GM10266 (cell line): ENCODE data around the gene NOX4.
"Not testable (repeated sequence)": the region's sequence is repeated elsewhere in the genome, so short reads cannot be mapped to it uniquely, and the experiment has no call there.

Experiments used
- DNase-seq: peaks from one replicate; pipeline ENCODE4 v3.0.0; 2012; ENCODE audit errors: extremely low spot score
- TF ChIP-seq, protein P1 (sequence below): IDR thresholded peaks from 2 replicates; pipeline ENCODE4 v1.5.1; 2012; ENCODE audit warnings: mild to moderate bottlenecking, low read depth; ENCODE audit not compliant: control insufficient read depth, insufficient read depth; ENCODE audit errors: missing control alignments

The NOX4 gene

DNA sequence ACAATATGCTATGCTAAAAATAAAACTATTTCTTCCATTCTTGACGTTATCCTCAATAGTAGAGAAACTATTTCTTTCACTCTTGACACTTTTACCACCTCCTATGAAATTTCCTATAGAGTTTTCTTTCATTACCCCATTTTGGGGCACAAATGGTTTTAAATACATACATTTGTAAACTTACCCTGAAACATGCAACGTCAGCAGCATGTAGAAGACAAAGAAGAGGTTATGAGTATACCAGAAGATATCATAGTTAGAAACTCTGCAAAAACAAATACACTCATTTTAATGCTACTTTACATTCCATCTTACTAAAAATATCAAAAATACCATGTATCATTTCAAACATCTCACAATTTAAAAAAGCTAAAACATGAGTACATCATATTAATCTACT is 69.5 kb downstream of the NOX4 start:
- no peak for DNase-seq
- TF ChIP-seq, protein P1, sequence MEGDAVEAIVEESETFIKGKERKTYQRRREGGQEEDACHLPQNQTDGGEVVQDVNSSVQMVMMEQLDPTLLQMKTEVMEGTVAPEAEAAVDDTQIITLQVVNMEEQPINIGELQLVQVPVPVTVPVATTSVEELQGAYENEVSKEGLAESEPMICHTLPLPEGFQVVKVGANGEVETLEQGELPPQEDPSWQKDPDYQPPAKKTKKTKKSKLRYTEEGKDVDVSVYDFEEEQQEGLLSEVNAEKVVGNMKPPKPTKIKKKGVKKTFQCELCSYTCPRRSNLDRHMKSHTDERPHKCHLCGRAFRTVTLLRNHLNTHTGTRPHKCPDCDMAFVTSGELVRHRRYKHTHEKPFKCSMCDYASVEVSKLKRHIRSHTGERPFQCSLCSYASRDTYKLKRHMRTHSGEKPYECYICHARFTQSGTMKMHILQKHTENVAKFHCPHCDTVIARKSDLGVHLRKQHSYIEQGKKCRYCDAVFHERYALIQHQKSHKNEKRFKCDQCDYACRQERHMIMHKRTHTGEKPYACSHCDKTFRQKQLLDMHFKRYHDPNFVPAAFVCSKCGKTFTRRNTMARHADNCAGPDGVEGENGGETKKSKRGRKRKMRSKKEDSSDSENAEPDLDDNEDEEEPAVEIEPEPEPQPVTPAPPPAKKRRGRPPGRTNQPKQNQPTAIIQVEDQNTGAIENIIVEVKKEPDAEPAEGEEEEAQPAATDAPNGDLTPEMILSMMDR, result no peak

DNA sequence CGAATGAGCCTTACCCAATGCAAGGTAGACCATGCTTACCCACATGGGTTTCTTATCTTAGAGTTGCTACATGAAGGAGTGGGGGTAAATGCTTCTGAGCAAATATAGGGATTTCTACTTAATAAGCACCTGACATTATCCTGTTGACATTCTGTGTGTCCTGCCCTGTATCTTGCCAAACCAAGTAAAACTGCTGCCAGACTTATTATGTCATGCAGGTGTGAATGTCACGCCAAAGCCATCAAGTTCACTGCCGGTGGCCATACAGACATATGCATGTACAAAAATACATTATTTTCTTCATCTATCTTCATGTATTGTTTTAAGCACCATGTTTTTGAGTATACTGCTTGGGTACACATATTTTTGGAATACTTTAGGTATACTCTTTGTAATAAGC is 70.2 kb downstream of the NOX4 start:
- DNase-seq, result no peak
- TF ChIP-seq, protein P1, result no peak

DNA sequence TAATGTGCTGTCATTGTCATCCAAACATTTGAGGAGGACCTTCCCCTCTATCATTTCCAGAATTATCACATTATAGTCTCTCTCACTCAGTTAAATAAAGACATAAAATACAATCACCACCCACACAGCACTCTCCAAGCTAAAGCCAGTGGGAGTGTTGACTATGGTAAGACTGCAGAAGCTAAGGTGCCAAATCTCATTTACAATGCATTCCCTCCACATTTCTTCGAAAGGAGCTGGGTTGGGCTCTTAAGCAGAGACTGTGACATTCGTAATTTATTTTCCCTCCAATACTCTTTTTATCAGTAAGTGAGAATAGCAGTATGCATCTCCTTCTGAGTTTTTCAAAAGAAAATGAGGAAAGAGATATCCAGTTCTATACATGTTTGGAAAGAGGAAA is 74.2 kb downstream of the NOX4 start:
- no peak for DNase-seq
- TF ChIP-seq, protein P1, result no peak

DNA sequence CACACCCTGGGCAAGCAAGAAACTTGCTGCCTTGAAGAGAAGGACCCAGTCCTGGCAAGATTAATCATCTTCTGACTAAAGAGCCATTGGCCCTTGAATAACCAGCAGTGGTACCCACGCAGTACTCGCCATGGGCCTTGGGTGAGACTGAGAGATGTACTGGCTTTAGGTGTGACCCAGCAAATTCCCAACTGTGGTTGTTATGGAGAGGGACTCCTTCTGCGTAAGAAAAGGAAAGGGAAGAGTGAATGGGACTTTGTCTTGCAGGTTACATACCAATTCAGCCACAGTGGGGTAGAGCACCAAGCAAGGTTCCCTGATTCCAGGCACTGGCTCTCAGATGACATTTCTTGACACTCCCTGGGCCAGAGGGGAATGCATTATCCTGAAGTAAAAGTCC is 80.1 kb downstream of the NOX4 start:
- not testable (repeated sequence) for DNase-seq

DNA sequence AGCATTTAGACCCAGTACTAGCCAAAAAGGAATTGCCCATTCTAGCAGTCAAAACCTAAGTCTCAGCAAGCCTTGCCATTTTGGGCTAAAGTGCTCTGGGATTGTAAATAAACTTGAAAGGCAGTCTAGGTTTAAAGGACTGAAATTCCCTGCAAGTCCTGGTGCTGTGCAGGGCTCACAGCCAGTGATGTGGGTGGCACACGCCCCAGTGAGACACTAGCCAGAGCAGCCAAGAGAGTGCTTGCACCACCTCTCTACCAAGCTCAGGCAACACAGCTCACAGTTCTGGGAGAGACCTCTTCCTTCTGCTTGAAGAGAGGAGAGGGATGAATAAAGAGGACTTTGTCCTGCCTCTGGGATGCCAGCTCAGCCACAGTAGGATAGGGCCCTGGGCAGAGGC is 80.5 kb downstream of the NOX4 start:
- not testable (repeated sequence) for DNase-seq

DNA sequence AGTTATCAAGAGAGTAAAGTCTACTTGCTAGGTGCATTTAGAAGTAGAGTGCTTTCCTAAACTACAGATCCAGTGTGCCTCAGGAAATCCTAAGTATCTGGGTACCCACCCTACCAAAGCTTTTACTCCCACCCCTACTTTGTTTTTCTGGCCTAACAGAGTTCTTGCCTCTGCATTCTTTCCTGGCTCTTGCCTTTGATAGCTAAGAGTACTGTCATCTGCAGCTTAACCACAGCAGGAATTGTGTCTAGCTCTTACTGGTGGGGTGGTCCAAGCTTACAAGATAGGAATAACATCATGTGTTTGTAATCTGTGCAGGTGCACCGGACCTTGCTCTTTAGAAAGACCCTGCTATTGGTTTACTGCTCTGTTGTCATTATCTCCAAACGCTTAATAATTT is 82.7 kb downstream of the NOX4 start:
- DNase-seq, result not testable (repeated sequence)

DNA sequence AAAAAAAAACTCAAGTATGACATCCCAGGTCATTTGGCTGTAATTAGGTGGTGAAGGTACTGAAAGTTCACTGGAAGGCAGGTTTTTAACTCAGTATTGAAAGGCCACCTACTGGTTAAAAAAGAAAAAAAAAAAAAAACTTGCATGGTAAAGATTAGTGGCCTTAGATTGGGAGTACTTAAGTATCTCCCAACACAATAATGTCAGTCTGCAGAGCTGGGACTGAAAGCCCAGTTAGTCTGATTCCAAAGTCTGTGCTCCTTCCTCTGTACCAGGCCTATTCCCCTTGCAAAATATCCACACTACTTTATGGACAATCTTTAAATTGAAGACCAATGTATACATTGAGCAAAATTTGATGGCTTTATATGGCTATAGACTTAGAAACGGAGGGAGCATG is 85.5 kb downstream of the NOX4 start:
- TF ChIP-seq, protein P1, result no peak
- DNase-seq, result no peak

DNA sequence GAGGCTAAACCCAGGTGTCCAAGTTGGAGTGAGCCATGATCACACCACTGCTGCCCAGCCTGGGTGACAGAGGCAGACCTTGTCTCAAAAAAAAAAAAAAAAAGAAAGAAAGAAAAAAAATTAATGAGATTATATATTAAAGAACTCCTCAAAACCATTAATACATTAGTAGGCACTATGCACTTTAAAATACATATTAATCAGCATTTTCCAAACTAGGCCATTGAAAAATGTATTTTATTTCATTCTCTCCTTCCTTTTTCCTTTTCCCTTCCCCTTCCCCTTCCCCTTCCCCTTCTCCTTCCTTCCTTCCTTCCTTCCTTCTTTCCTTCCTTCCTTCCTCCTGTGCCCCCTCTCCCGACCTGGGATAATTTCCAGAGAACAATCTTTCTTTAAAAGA is 99.5 kb downstream of the NOX4 start:
- DNase-seq, result not testable (repeated sequence)

DNA sequence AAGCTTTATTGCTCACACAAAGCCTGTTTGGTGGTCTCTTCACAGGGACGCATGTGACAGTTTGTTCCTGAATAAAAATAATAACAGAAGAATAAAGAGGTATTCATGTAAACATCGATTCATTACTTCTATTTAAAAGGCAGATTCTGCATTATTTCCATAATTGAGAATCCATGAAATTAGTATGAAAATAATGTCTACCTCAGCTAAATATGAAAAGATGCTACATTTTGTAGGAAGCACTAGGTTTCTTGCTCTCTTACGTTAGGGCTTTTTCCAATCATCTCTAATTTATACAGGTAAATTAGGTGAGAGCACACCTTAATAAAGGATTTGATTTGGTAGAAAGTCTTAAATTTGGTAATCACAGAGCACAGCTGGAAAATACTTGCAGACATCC is 103.7 kb downstream of the NOX4 start:
- not testable (repeated sequence) for DNase-seq

DNA sequence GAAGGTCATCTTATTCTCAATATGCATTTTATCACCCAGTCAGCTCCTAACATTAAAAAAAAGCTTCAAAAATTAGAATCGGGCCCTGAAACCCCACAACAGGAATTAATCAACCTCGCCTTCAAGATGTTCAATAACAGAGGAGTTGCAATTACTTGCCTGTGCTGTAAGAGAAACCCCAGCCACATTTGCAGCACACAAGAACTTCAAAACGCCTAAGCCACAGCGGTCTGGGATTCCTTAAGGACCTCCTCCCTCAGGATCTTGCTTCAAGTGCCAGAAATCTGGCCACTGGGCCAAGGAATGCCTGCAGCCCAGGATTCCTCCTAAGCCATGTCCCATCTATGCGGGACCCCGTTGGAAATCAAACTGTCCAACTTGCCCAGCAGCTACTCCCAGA is 108.2 kb downstream of the NOX4 start:
- DNase-seq, result not testable (repeated sequence)

DNA sequence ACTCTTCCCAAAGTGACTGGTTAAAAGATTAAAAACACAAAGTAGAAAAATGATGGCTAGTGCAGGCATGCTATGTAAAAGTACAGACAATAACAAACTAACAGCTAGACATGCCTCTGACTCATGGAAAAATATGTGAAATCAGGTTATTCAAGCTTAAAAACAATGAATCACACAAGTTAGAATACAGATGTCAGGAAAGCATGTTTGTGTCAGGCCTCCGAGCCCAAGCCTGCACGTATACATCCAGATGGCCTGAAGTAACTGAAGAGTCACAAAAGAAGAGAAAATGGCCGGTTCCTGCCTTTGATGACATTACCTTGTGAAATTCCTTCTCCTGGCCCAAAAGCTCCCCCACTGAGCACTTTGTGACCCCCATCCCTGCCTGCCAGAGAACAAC is 110.1 kb downstream of the NOX4 start:
- TF ChIP-seq, protein P1, result no peak
- DNase-seq, result no peak

DNA sequence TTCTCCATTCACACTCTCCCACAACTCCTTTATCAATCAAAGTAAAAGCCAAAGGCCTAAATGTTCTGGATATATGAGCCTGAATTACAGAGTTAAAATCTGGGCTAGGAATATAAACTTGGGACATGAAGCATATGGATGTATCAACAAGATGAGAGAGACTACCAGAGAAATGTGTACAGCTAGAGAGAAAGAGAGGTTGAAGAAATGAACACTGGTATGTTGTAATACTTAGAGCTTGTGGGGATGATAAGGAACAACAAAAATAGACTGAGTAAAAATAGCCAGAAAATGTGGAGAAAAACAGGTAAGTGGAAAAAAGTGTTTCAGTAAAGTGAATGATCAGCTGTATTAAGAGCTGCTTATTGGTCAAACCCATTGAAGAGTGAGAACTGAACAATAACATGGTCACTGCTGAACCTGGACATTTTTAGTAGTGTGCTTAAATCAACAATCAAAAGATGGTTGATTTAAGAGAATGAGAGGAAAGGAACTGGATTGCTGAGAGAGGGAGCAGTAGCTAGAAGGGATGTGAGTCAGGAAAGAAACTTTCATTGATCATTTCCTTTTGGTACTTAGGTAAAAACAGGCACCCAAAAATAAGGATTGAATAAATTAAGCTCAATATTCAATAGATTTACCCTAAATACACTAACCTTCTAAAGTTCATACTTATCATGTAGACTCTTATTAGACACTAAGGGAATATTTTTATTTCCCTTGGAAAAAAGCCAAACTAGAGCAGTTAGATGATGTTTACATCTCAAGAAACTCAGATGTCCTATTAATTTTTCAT is 111.0 kb downstream of the NOX4 start:
- not testable (repeated sequence) for DNase-seq

DNA sequence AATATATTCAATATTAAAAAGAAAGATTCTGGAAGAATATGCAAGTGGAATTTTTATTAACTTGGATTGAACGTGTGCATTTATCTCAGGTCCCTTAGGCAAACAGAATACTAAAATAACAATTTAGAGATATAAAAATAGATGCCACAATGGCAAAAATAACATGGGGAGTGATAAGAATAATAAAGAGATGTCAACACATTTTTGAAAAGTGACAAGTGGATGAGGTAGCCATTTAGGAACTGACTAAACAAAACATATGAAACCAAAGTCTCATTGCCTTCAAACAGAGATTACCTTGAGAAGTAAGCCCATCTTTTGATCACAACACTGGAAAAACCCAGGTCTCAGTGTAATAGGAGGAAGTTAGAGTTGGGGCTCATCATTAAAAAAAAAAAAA is 112.2 kb downstream of the NOX4 start:
- DNase-seq, result not testable (repeated sequence)

DNA sequence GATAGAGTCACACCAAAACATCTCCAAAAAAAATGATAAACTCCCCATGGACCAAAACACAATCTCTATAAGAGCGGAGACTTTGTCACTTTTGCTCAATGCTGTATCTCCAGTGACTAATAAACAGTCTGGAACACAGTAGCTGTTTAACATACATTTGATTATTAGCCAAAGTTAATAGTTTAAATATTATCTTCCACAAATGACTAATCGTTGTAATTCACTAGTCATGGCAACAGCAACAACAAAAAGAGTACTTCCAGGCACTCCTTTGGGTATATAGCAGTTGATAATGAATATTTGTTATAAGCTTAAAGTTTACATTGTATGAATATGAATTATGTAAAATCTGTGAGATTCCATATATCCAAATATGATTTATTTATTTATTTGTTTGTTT is 121.8 kb downstream of the NOX4 start:
- DNase-seq, result not testable (repeated sequence)

DNA sequence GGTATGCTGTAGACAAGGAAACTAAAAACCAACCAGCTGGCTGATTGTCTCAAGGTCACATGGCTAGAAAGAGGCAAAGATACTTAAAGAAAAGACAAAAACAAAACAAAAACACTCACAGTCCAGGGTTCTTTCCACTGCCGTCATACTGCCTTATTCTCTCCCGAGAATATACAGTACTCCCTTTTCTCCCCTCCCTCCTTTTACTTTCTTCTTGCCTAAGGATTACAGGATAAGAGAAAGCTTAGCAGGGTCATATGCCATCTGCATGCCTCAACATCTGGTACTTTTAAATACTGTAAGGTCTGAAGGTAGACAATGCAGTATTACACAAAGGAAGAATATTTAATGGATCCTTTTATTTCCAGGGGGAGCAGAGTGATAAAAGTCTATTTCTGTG is 126.3 kb downstream of the NOX4 start:
- not testable (repeated sequence) for DNase-seq
